Activated CD8-positive, alpha-beta memory T cell treated with anti-CD3 and anti-CD28 coated beads for 24 hours (primary cell): Measurements from ENCODE around the gene PARD6A.

Source experiments
- DNase-seq: peaks from one replicate; pipeline ENCODE4 v3.0.0-alpha.2; 2020

Gene PARD6A

DNA sequence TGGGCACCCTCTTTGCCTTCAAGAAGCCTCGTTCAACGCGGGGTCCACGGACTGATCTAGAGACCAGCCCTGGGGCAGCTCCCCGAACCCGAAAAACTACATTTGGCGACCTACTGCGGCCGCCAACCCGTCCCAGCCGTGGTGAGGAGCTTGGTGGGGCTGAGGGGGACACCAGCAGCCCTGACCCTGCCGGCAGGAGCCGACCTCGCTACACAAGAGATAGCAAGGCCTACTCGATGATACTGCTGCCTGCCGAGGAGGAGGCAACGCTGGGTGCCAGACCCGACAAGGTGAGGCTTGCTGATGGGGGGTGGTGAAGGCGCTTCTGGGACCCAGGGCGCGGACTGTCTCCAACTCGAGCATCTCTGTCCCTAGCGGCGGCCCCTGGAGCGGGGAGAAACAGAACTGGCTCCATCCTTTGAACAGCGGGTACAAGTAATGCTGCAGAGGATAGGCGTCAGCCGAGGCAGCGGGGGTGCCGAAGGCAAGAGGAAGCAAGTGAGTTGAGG lies 6.3 kb upstream of the PARD6A start:
- no peak for DNase-seq

DNA sequence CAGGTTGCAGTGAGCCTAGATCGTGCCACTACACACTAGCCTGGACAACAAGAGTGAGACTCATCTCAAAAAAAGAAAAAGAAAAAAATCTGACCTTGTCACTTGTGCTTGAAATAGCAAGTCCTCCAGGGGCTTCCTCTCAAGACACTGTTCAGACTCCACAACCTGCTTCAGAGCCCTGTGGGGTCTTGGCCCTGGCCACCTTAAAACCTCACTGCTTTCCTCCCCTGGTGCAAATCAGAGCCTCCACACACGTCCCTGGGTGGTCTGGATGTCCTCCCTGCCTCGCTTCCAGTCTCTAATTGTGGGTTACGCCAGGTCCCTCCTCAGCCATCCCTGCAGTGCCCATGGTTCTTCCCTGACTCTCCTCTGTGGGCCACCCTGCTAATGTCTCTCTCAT lies 5.4 kb upstream of the PARD6A start:
- DNase-seq, result no peak

DNA sequence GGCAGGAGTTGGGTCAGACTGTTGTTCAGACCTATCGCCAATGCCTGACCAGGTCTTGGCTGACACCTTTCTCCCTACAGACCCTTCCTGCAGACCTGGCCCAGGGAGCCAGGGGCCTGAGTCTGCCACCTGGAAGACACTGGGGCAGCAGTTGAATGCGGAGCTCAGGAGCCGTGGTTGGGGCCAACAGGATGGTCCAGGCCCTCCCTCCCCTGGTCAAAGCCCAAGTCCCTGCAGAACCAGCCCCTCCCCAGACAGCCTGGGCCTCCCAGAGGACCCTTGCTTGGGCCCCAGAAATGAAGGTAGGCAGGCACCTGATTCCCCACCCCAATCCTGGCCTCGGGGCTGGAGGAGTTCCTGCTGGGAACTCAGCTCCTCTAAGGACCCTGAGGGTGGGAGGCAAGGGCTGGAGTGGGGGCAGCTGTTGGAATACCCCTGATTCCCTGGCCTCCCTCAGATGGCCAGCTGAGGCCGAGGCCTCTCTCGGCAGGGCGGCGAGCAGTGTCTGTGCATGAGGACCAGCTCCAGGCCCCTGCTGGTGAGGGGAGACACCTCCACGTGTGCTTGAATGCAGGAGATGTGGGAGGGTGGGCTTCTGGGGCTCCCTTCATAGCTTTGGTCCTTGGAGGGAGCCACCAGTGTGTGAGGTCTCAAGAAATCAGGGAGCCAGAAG lies 4.3 kb upstream of the PARD6A start:
- no peak for DNase-seq

DNA sequence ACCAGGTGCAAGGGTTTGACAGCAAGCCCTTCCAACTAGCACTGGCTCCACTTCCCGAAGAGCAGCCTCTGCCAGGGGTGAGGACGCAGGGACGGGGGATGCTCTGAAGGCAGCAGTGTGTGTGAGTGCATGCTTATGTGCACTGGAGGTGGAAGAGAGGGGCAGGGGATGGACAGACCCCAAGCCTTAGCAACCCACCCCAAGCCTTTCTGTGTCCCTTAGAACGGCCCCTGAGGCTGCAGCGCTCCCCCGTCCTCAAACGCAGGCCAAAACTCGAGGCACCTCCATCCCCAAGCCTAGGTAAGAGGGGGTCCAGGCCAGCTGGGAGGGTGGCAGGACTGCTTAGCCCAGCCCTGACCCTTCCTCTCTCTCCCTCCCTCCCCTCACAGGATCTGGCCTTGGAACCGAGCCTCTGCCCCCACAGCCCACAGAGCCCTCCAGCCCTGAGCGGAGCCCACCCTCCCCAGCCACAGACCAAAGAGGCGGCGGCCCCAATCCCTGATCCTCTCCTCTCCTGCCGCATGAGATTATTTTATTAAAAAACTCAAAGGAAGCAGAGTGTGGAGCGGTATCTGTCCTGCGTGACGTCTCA lies 3.6 kb upstream of the PARD6A start:
- no peak for DNase-seq

DNA sequence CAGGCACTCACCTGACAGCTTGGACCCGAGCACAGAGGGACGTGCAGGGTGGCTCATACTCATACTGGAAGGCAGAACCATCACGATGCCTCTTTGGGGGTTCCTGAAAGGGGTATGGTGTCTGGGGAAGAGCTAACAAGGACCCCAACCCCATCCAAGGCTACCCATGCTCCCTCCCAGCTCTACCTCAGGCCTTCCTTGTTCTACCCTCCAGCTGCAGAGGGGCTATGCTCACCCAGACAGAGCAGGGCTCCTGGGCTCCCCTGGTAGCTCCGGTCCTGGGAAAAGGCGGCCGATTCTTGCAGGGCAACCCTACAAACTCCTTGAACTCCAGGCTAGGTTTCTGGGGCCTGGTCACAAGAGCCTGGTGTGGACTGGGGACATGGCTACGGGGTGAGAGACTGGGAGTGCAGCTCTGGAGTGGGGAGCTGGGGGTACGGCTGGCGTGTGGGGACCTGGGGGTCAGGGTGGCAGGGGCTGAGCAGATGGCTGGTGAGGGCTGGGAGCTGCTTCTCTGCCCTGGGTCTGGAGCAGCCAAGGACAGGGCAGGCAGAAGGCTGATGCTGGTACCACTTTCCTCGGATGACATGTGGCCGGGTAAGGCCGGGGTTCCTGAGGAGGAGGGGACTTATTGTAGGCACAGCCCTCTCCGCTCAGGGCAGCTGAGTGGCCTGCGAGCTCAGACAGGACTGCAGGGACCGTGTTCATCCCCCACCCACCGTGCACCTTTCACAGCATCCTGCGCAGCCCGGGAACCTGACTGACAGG lies 2.8 kb upstream of the PARD6A start:
- DNase-seq, result no peak

DNA sequence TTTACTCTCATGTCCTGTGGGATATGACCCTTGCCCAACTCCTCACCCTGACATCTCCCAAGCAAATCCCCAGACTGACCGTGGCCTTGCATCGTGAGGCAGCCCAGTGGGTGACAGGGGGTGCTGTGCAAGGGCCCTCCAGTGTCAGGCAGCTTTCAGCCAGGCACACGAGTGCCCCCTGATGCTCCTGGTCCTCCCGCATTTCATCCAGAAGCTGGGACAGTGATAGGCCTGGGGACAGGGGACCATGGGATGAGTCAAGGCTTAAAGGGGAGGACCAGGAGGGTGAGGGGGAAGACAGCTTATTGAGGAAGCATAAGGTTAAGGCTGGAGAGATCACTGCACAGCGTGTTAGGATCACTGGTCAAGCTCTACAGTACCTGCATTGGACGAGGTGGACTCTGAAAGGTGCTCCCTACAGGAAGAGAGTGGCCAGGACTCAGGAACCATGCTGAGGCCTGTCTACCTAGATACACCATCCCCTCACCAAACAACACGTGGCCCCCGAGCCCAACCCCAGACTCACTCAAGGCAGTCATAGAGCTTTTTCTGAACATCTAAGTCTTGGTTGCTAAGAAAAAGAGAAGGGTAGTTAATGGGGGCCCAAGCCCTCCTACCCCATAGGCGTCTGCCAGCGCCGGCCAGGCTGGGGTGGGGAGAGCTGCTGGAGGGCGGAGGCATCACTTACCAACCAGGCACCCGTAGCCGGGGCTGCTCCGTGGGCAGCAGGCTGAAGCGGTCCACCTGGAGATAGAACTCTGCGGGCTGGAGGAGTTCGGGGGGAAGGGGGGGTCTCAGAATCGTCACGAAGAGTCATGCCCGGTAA lies 1.7 kb upstream of the PARD6A start:
- DNase-seq, result no peak

DNA sequence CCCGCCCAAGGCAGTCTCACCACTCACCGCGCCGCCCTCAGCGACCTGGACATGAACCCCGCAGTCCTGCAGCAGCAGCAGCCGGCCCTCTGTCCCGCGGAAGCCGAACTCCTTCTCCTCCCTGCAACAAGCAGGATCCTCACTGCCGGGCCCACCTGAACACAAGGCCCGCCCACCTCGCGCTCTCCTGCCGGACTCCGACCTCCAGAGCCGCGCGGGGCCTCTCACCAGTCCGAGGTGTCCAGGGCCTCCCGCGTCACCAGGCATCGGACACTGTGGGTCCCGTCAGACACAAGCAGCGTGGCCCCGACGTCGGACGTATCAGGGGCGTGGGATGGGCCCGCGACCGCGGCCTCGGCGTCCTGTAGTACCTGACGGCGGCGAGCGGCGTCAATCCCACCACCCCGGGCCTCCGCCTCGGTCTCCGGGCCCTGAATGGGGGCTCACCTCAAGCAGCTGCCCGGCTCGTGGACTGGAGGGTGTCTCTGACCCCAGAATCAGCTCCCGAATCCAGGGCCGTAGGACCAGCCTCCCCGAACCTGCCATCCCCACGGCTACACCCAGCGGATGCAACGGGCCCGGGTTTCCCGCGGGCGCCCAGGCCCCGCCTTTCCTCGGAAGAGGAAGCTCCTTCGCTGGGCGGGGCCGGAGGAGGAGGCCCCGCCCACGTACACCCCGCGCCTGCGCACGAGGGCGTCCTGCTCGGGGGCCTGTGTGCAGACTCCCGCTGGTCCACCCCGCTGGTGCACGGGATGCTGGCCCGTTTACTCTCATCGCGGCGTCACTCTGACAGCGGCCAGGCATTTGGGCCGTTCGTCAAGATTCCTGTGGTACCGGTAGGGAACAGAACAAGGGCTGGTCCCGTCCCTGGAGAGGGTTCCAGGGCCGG lies 841 bp upstream of the PARD6A start, which contains the start of gene ACD:
TSS of gene ACD (minus strand) at position 586 of the 889 bp plus-strand sequence. CDS start at position 546, 40 bp downstream.
- peak; percentile 98 for DNase-seq

DNA sequence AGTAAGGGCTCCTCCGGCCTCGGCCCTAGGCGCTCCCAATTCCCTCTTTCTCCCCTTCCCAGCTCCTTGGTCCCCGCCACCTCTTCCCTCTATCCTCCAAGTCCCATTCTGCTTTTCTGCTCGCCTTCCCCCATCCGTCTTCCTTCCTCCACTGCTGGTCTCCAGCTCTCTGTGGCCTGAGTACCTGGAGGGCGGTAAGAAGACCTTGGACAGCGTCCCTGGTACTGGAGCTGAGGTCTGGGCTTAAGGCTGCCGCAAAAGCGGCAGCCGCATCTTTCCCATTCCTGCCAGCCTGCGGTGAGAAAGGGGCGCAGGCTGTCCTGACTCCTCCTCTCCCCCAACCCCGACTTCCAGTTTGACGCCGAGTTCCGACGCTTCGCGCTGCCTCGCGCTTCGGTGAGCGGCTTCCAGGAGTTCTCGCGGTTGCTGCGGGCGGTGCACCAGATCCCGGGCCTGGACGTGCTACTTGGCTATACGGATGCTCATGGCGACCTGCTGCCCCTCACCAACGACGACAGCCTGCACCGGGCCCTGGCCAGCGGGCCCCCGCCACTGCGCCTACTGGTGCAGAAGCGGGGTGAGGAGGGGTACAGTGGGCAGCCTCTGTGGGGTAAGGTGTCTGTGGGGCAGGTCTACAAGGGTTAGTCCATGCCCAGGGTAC lies 471 bp downstream of the PARD6A start:
- DNase-seq, result peak; percentile 77

DNA sequence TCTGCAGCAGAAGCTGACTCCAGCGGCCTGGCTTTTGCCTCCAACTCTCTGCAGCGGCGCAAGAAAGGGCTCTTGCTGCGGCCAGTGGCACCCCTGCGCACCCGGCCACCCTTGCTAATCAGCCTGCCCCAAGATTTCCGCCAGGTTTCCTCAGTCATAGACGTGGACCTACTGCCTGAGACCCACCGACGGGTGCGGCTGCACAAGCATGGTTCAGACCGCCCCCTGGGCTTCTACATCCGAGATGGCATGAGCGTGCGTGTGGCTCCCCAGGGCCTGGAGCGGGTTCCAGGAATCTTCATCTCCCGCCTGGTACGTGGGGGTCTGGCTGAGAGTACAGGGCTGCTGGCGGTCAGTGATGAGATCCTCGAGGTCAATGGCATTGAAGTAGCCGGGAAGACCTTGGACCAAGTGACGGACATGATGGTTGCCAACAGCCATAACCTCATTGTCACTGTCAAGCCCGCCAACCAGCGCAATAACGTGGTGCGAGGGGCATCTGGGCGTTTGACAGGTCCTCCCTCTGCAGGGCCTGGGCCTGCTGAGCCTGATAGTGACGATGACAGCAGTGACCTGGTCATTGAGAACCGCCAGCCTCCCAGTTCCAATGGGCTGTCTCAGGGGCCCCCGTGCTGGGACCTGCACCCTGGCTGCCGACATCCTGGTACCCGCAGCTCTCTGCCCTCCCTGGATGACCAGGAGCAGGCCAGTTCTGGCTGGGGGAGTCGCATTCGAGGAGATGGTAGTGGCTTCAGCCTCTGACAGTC lies 1.3 kb downstream of the PARD6A start:
- no peak for DNase-seq

DNA sequence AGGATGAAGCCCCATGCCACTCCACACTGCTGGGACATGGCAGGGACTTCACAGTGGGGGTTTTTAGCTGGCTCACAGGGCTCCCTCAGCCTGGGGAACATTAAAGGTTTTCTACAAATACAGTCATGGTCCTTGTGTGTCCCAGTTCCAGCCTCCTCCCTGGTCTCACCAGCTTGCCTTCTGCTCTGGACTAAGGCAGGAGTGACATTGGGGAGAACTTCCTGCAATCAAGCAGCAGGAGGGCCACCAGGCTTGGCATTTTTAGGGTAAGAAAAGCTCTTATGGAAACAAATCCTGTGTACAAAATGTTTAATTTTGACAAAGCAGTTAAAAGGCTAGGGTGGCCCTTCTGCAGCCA lies 1.9 kb downstream of the PARD6A start:
- no peak for DNase-seq

DNA sequence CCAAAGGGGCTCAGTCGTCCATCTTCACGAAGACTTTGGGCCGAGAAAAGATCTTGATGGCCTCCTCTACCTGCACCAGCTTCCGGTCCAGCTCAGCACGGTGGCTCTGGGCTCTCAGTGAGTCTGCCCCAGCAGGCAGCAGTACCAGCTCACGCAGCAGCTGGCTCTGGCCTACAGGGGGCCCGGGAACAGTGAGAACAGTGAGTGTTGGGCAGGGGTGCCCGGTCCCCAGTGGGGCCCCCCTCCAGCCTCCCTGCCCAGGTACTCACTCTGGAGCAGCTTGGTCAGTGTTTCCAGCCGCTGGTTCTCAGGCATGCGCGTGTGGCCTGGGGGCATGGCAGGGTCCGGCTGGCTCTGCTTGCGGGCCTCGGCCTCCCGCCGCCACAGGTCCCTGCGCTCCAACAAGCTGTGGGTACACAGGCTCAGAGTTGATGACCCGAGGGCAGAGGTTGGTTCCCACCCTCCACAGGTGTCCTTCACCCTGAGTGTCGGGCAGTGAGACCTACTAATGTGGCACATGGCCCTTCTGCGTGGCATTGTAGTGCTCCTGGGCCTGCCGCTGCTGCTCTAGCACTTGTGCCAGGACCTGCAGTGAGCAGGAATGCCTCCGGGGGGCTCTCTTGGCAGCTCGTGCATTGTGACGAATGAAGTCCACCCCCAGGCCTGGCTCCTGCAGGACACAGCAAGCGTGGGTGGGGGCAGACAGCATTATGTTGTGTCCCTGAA lies 2.6 kb downstream of the PARD6A start:
- DNase-seq, result no peak

DNA sequence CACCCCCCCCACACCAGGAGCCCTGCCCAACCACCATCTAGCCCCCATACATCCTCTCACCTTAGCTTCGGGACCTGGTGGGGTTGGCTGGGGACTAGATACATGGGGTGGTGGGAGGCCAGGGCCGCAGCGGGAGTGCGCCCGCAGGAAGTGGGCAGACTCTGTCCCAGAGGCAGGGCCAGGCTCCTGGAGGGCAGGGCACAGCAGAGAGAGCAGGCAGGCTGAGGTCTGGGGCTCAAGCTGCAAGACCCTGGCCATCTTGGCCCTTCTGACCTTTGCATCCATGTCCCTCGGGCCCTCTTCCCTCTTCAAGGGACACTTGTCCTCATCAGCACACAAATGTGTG lies 3.1 kb downstream of the PARD6A start:
- DNase-seq, result no peak

DNA sequence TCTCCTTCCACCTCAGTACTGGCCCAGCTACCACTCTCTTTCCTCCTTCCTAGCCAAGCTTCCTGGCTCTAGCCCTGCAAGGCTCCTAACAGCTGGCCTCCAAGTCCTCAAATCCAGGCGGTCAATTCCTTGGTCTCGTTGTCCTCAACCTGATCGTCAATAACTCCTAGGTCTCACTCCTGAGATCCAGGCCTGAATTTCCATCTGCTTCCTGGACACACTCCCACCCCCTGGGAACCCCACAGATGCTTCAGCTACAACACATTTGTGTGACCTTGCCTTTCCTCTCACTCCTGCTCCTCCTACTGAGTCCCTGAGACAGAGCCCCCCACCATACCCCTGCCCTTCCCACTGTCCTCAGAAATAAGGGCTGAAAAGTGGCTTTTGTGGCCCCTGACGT lies 3.5 kb downstream of the PARD6A start:
- DNase-seq, result no peak

DNA sequence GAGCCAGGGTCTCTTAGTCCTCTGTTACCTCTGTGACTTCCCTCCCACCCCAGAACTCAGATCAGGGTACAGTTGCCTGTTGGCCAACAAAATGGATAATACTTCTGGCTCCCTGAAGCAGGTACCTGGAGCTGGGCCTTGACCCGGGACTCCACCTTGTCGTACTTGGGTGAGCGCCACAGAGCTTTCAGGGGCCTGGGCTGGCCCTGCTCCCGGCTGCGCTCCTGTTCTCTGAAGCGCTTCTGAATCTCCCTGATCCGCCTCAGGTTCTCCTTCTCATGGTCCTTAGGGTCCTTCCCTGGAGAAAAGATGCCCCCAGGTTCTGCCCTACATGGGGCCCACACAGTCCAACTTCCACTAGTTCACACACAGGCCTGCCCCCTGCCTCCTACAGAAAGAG lies 4.1 kb downstream of the PARD6A start:
- no peak for DNase-seq

DNA sequence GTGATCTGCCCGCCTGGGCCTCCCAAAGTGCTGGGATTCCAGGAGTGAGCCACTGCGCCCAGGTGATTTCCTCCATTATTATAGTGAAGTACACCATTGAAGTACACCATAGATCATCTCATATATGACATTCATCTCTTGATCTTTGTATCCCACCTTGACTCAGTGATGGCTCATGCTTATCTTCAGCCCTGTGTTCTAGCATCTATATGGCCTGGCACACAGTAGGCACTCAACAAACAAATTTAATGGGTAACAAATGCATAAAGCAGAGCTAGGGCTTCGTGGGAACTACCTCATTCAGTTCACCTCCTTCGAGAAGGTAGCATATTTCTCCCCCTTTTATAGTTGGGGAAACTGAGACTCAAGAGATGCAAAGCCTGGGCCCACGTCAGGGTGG lies 4.8 kb downstream of the PARD6A start:
- no peak for DNase-seq

DNA sequence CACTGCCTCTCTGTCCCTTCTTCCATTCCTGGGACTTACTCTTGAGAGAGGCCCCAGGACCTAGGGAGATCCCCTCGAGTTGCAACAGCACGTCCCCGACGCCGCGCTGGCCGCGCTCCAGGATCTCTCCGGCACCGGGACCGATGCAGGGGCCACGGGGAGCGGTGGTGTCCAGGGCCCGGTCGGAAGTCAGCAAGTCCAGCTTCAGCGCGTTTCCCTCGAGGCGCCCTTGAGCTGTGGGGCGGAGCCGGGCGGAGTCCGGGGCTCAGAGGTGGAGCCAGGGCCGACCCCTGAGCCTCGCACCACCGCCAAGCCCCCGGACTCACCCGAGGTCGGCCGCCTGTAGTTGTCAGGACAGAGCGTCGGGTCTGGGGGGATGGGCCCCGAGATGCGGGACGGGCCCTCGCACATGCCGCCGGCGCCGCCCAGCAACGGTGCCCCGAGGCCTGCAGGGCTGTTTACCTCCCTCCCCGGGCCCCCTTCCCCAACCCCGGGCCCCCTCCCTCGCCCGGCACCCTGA lies 5.3 kb downstream of the PARD6A start:
- DNase-seq, result no peak

DNA sequence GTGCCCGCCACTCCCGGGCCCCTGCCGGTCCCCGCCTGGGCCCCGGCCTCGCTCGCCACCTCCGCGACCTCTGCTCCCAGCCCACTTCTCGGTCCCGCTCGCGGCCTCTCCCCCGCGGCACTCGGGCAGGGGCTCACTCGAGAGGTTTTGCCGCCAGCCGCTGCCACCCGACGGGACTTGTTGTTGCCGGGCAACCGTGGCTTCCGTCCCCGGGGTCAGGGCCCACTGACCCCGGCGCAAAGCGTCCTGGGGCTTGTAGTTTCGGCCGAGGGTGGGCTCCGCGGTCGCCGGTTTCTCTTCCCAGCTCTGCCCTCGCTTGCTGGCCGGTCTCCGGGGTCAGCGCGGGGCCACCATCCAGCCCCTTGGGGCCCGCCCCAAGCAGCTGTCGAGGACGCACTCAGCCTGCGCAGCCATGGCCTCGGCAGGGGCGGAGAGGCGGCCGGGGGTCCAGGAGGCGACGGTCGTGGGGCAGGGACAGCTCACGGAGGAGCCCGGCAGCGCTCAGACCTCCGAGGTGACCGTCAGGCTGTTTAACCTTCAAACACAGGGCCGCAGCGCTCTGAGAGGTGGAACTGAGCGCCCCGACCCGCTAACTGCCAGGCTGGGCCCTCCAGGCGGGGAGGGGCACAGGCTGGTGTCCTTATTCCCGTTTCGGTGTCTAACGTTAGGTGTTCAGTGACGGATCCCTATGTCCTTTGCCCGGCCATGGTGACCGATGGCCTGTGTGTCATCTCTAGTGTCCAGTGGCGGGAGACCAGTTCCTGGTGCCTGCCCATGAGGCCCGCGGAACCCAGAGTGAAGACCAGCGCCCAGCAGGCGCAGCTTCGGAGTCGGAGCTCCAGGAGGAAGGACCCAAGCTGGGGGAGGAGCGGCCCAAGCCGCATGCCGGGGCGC lies 6.0 kb downstream of the PARD6A start, which contains the start of the genes C16orf86 and ENKD1:
TSS of gene C16orf86 (plus strand) at position 256 of the 894 bp plus-strand sequence. CDS start at position 413, 157 bp downstream.
TSS of gene ENKD1 (minus strand) at position 192 of the 894 bp plus-strand sequence. CDS start 308 bp downstream, outside the sequence.
- peak; percentile 87 for DNase-seq

DNA sequence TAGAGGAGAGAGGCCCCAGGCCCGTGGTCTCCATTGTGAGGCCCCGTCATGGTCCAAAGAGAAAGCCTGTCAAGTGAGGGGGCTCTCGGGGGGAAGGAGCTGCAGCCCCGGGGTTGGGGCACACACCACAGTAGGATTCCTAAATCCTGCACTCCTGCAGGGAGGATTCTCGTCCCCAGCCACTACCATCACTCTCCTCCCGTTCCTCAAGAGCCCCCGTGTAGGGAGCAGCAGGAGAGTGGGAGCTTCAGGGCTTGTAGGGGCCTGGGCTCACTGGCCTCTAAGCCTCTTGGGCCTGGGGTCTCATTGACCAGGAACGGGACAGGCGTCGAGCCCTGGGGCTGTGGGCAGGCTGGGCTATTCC lies 6.7 kb downstream of the PARD6A start:
- DNase-seq, result no peak
